H9 (cell line): ENCODE results near the gene ZNF880. TPM values are rescaled to one million over a fixed set of nuclear protein-coding genes. Genes with fewer than 3 reads are reported as not detected.

Experiments used
- DNase-seq: peaks from one replicate; pipeline ENCODE4 v3.0.0-alpha.2; 2017
- H2AFZ ChIP-seq: one replicate; pipeline ENCODE4 v1.6.1; 2013; ENCODE audit warnings: mild to moderate bottlenecking, low read length, control low read depth, moderate library complexity
- H2AK5ac ChIP-seq: 2 replicates; pipeline ENCODE4 v1.6.1; 2013; ENCODE audit warnings: low read length, control low read depth, mixed read lengths; ENCODE audit not compliant: insufficient read length
- H2BK120ac ChIP-seq: one replicate; pipeline ENCODE4 v1.6.1; 2013; ENCODE audit warnings: low read depth, mild to moderate bottlenecking, low read length, control low read depth, inconsistent platforms; ENCODE audit not compliant: poor library complexity, severe bottlenecking
- H2BK12ac ChIP-seq: 2 replicates; pipeline ENCODE4 v1.6.1; 2013; ENCODE audit warnings: low read length, control low read depth, mixed read lengths, low read depth; ENCODE audit not compliant: insufficient read length
- H2BK15ac ChIP-seq: 2 replicates; pipeline ENCODE4 v1.6.1; 2013; ENCODE audit warnings: low read depth, low read length, control low read depth
- H2BK20ac ChIP-seq: one replicate; pipeline ENCODE4 v1.6.1; 2013; ENCODE audit warnings: low read depth, mild to moderate bottlenecking, low read length, control low read depth, inconsistent platforms; ENCODE audit not compliant: poor library complexity, severe bottlenecking
- H2BK5ac ChIP-seq: 2 replicates; pipeline ENCODE4 v1.6.1; 2013; ENCODE audit warnings: low read length, control low read depth, mixed read lengths; ENCODE audit not compliant: insufficient read length
- H3K14ac ChIP-seq: 2 replicates; pipeline ENCODE4 v1.6.1; 2013; ENCODE audit warnings: low read length, control low read depth; ENCODE audit not compliant: insufficient read depth
- H3K18ac ChIP-seq: 2 replicates; pipeline ENCODE4 v1.6.1; 2013; ENCODE audit warnings: low read depth, mild to moderate bottlenecking, mixed read lengths, low read length, control low read depth; ENCODE audit not compliant: insufficient read length
- H3K23ac ChIP-seq: 2 replicates; pipeline ENCODE4 v1.6.1; 2013; ENCODE audit warnings: low read length, control low read depth, mixed read lengths, low read depth; ENCODE audit not compliant: insufficient read length
- H3K23me2 ChIP-seq: 2 replicates; pipeline ENCODE4 v1.6.1; 2013; ENCODE audit warnings: low read depth, mild to moderate bottlenecking, mixed read lengths, low read length, control low read depth; ENCODE audit not compliant: insufficient read length, poor library complexity, severe bottlenecking
- H3K27ac ChIP-seq: 2 replicates; pipeline ENCODE4 v1.5.1; 2013; ENCODE audit warnings: low read length, control low read depth, mixed read lengths, low read depth; ENCODE audit not compliant: insufficient read length
- H3K27me3 ChIP-seq: 2 replicates; pipeline ENCODE4 v1.6.1; 2013; ENCODE audit warnings: low read length, control low read depth, inconsistent platforms; ENCODE audit not compliant: insufficient read depth
- H3K4ac ChIP-seq: 2 replicates; pipeline ENCODE4 v1.6.1; 2013; ENCODE audit warnings: low read depth, mild to moderate bottlenecking, control low read depth, inconsistent platforms, low read length, moderate library complexity
- H3K4me1 ChIP-seq: 2 replicates; pipeline ENCODE4 v1.6.1; 2013; ENCODE audit warnings: low read length, control low read depth, inconsistent platforms; ENCODE audit not compliant: insufficient read depth
- H3K4me2 ChIP-seq: 2 replicates; pipeline ENCODE4 v1.6.1; 2013; ENCODE audit warnings: low read length, control low read depth, mixed read lengths; ENCODE audit not compliant: insufficient read length, insufficient read depth
- H3K56ac ChIP-seq: 2 replicates; pipeline ENCODE4 v1.6.1; 2013; ENCODE audit warnings: low read depth, mild to moderate bottlenecking, mixed read lengths, low read length, control low read depth; ENCODE audit not compliant: insufficient read length
- H3K79me1 ChIP-seq: 2 replicates; pipeline ENCODE4 v1.6.1; 2013; ENCODE audit warnings: low read depth, mild to moderate bottlenecking, moderate library complexity, low read length, control low read depth, inconsistent platforms; ENCODE audit not compliant: insufficient read depth, poor library complexity, severe bottlenecking
- H3K79me2 ChIP-seq: 2 replicates; pipeline ENCODE4 v1.6.1; 2013; ENCODE audit warnings: low read length, control low read depth, inconsistent platforms; ENCODE audit not compliant: insufficient read depth
- H3K9ac ChIP-seq: 2 replicates; pipeline ENCODE4 v1.6.1; 2013; ENCODE audit warnings: low read length, control low read depth, mixed read lengths; ENCODE audit not compliant: insufficient read length; ENCODE audit errors: extremely low read depth
- H3K9me3 ChIP-seq: one replicate; pipeline ENCODE4 v1.6.1; 2013; ENCODE audit warnings: low read depth, low read length, inconsistent platforms; ENCODE audit not compliant: control insufficient read depth
- H3T11ph ChIP-seq: one replicate; pipeline ENCODE4 v1.6.1; 2013; ENCODE audit warnings: mild to moderate bottlenecking, low read length, control low read depth, inconsistent platforms
- H4K20me1 ChIP-seq: one replicate; pipeline ENCODE4 v1.6.1; 2013; ENCODE audit not compliant: control insufficient read depth, insufficient read length, insufficient read depth
- H4K5ac ChIP-seq: 2 replicates; pipeline ENCODE4 v1.6.1; 2013; ENCODE audit warnings: low read depth, mild to moderate bottlenecking, mixed read lengths, low read length, control low read depth; ENCODE audit not compliant: insufficient read length
- H4K8ac ChIP-seq: replicated peaks from 2 replicates; pipeline ENCODE4 v1.6.1; 2013; ENCODE audit warnings: low read length, control low read depth, mixed read lengths, low read depth; ENCODE audit not compliant: insufficient read length
- H4K91ac ChIP-seq: 2 replicates; pipeline ENCODE4 v1.6.1; 2013; ENCODE audit warnings: low read depth, mild to moderate bottlenecking, moderate library complexity, mixed read lengths, low read length, control low read depth; ENCODE audit not compliant: insufficient read length
- H3K27ac Mint-ChIP-seq, 3 experiments: 2 replicates in 2 of 3; 3 replicates in 1 of 3; pipeline ENCODE4 v1.8.0; 2020 to 2021; ENCODE audit warnings: mixed read lengths in 3 of 3, mild to moderate bottlenecking in 1 of 3, moderate library complexity in 1 of 3
- H3K27me3 Mint-ChIP-seq: 2 replicates; pipeline ENCODE4 v1.8.0; 2021; ENCODE audit warnings: low read depth, mild to moderate bottlenecking, moderate library complexity, mixed read lengths
- H3K36me3 Mint-ChIP-seq, 3 experiments: 2 replicates in 2 of 3; 3 replicates in 1 of 3; pipeline ENCODE4 v1.8.0; 2020 to 2021; ENCODE audit warnings: low read depth in 3 of 3, mixed read lengths in 3 of 3; ENCODE audit not compliant: insufficient read depth in 1 of 3
- H3K4me1 Mint-ChIP-seq, 2 experiments: 2 replicates each; pipeline ENCODE4 v1.8.0; 2020; ENCODE audit warnings: mixed read lengths in 2 of 2
- H3K4me3 Mint-ChIP-seq, 2 experiments: 2 replicates in 1 of 2; 3 replicates in 1 of 2; pipeline ENCODE4 v1.8.0; 2020 to 2021; ENCODE audit warnings: mild to moderate bottlenecking in 2 of 2, mixed read lengths in 2 of 2, moderate library complexity in 1 of 2
- H3K9me3 Mint-ChIP-seq, 2 experiments: 2 replicates in 1 of 2; 3 replicates in 1 of 2; pipeline ENCODE4 v1.8.0; 2020; ENCODE audit warnings: mild to moderate bottlenecking in 2 of 2, mixed read lengths in 2 of 2, moderate library complexity in 1 of 2
- WGBS: extraction: QIAGEN DNeasy Blood & Tissue Kit; methylation state at CpG from one replicate; pipeline ENCODE4 v1.1.7; 2013; ENCODE audit warnings: missing lambda C conversion rate, low lambda C conversion rate, mixed read lengths; ENCODE audit not compliant: insufficient read length; ENCODE audit errors: extremely low coverage; 5-methylcytosine and 5-hydroxymethylcytosine counted together
- total RNA-seq: library from RNA; stranded (reverse); gene quantifications from 2 replicates; pipeline ENCODE4 v1.2.1, GENCODE V29; 2021
- TF ChIP-seq, protein P1 (sequence below): fragments of 200-600 bp; sonication (generic); conservative IDR thresholded peaks from 3 replicates; pipeline ENCODE4 v1.8.0; 2021; ENCODE audit warnings: antibody characterized with exemption, mild to moderate bottlenecking

ZNF880 gene
- total RNA-seq, 1 experiment from 2014 or later, result 1.9 TPM

DNA sequence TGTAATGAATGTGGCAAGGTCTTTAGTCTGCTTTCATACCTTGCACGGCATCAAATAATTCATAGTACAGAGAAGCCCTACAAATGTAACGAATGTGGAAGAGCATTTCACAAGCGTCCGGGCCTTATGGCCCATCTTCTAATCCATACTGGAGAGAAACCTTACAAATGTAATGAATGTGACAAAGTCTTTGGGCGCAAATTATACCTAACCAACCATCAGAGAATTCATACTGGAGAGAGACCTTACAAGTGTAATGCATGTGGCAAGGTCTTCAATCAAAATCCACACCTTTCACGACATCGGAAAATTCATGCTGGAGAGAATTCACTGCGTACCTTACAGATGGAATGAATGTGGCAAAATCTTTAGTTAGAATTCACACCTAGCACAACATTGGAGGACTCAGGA lies 3.3 kb upstream of the ZNF880 start:
- no peak for DNase-seq
- H3K4ac ChIP-seq, result no peak overlapping the region
- peaks cover 2% of the 10 kb centered on the region; the same call in 1 of the 2 replicates for H3K4me1 ChIP-seq
- no CpG with 5 or more reads among the region's 8 CpGs for WGBS
- H3K23ac ChIP-seq, result no peak overlapping the region
- H3K79me1 ChIP-seq, result no peaks in the 10 kb centered on the region
- no peak overlapping the region for H3T11ph ChIP-seq
- H2AK5ac ChIP-seq, result no peak overlapping the region
- H4K91ac ChIP-seq, result no peak overlapping the region
- Mint-ChIP-seq H3K27ac (no peak overlapping the region), H3K4me1 (no peaks in the 10 kb centered on the region), H3K4me3 (no peak overlapping the region), H3K36me3 (peaks cover 48 to 70% (median 69%) of the 10 kb centered on the region in 3 experiments), H3K9me3 (peaks cover 84 to 87% of the 10 kb centered on the region in 2 experiments), H3K27me3 (no peaks in the 10 kb centered on the region; the same call in 1 of the 2 replicates)
- no peak overlapping the region for H4K5ac ChIP-seq
- H3K79me2 ChIP-seq, result peaks cover 2% of the 10 kb centered on the region; the same call in 1 of the 2 replicates
- no peak overlapping the region for H3K14ac ChIP-seq
- peaks cover 24% of the 10 kb centered on the region for H3K9me3 ChIP-seq
- no peak overlapping the region for H2BK5ac ChIP-seq
- H2BK120ac ChIP-seq, result no peak overlapping the region
- H2AFZ ChIP-seq, result no peak overlapping the region
- H3K9ac ChIP-seq, result no peak overlapping the region
- H3K27me3 ChIP-seq, result no peaks in the 10 kb centered on the region
- H3K23me2 ChIP-seq, result peaks cover 8% of the 10 kb centered on the region
- no peak overlapping the region for H3K4me2 ChIP-seq
- TF ChIP-seq, protein P1, sequence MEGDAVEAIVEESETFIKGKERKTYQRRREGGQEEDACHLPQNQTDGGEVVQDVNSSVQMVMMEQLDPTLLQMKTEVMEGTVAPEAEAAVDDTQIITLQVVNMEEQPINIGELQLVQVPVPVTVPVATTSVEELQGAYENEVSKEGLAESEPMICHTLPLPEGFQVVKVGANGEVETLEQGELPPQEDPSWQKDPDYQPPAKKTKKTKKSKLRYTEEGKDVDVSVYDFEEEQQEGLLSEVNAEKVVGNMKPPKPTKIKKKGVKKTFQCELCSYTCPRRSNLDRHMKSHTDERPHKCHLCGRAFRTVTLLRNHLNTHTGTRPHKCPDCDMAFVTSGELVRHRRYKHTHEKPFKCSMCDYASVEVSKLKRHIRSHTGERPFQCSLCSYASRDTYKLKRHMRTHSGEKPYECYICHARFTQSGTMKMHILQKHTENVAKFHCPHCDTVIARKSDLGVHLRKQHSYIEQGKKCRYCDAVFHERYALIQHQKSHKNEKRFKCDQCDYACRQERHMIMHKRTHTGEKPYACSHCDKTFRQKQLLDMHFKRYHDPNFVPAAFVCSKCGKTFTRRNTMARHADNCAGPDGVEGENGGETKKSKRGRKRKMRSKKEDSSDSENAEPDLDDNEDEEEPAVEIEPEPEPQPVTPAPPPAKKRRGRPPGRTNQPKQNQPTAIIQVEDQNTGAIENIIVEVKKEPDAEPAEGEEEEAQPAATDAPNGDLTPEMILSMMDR, result no peak
- H2BK12ac ChIP-seq, result no peak overlapping the region
- H3K18ac ChIP-seq, result no peak overlapping the region
- no peak overlapping the region for H2BK15ac ChIP-seq
- H4K20me1 ChIP-seq, result no peaks in the 10 kb centered on the region
- H3K27ac ChIP-seq, result no peak overlapping the region
- H4K8ac ChIP-seq, result no peak overlapping the region
- H3K56ac ChIP-seq, result no peak overlapping the region
- H2BK20ac ChIP-seq, result no peak overlapping the region
